Measurements from ENCODE around the gene CFL1.
A peak's percentile ranks its signal among the peaks of the same experiment; 100 is the strongest.
"Not testable (repeated sequence)": the region's sequence is repeated elsewhere in the genome, so short reads cannot be mapped to it uniquely, and the experiment has no call there.

CFL1 gene

GRCh38 chr11:65850217-65851082, 7.5 kb downstream of the CFL1 start:
- H3K36me3 ChIP-seq (ENCODE audit: control insufficient read depth in 1 of 2, insufficient read depth in 2 of 2, low read length in 2 of 2): peaks cover 32 to 47% of the 10 kb centered on the region in 2 donors
- H3K4me1 ChIP-seq (ENCODE audit: control insufficient read depth in 1 of 2, insufficient read depth in 2 of 2, low read length in 2 of 2): peaks cover 41 to 45% of the 10 kb centered on the region in 2 donors
- no peak overlapping the region for H3K27ac ChIP-seq (ENCODE audit: low read depth, low read length)
- H3K27me3 ChIP-seq (ENCODE audit: control insufficient read depth in 1 of 2, insufficient read depth in 2 of 2, low read length in 2 of 2): no peaks in the 10 kb centered on the region
- H3K9ac ChIP-seq (ENCODE audit: low read depth in 1 of 2, low read length in 2 of 2): no peak overlapping the region
- no peak overlapping the region for H3K4me3 ChIP-seq (ENCODE audit: low read depth in 1 of 2, low read length in 2 of 2)
- H3K9me3 ChIP-seq (ENCODE audit: control insufficient read depth in 1 of 2, low read length in 2 of 2): peaks cover 3 to 4% of the 10 kb centered on the region in 2 donors

- Histone ChIP-seq H3K9me3 (ENCODE audit: control insufficient read depth in 1 of 2, low read length in 2 of 2) (peaks cover 3 to 4% of the 10 kb centered on the region in 2 donors), H3K27ac (ENCODE audit: low read depth, low read length) (no peak overlapping the region), H3K4me1 (ENCODE audit: control insufficient read depth in 1 of 2, insufficient read depth in 2 of 2, low read length in 2 of 2) (peaks cover 34 to 39% of the 10 kb centered on the region in 2 donors)
These were observed 8.2 kb downstream of the CFL1 start for GRCh38 chr11:65849771-65850216.

DNA sequence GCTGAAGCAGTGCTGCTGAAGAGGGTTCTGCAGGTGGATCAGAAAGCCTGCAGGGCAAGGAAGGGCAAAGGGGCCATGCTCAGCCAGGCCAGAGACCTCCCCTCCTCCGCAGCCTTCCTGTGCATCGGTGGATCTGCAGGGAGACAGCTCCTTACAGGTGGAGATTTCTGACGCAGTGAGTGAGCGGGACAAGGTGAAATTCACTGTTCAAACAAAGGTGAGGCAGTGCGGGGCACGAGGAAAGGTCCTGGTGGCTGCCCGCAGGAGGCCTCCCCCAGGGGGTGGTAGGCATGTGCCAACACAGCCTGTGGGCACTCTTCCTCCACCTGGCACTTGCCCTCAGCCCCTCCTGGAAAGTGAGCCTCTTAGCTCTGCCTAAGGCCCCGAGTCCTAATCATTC, 8.6 kb downstream of the CFL1 start:
- Histone ChIP-seq H3K27me3 (ENCODE audit: control insufficient read depth in 1 of 2, insufficient read depth in 2 of 2, low read length in 2 of 2) (no peaks in the 10 kb centered on the region), H3K36me3 (ENCODE audit: control insufficient read depth in 1 of 2, insufficient read depth in 2 of 2, low read length in 2 of 2) (peaks cover 26 to 36% of the 10 kb centered on the region in 2 donors)

More at GRCh38 chr11:65849771-65850216, 8.2 kb downstream of the CFL1 start:
- H3K36me3 ChIP-seq (ENCODE audit: control insufficient read depth in 1 of 2, insufficient read depth in 2 of 2, low read length in 2 of 2): peaks cover 29 to 41% of the 10 kb centered on the region in 2 donors
- no peak overlapping the region for H3K9ac ChIP-seq (ENCODE audit: low read depth in 1 of 2, low read length in 2 of 2)
- H3K27me3 ChIP-seq (ENCODE audit: control insufficient read depth in 1 of 2, insufficient read depth in 2 of 2, low read length in 2 of 2): no peaks in the 10 kb centered on the region
- H3K4me3 ChIP-seq (ENCODE audit: low read depth in 1 of 2, low read length in 2 of 2): no peak overlapping the region

GRCh38 chr11:65848693-65849092, 9.3 kb downstream of the CFL1 start:
- H3K36me3 ChIP-seq (ENCODE audit: control insufficient read depth in 1 of 2, insufficient read depth in 2 of 2, low read length in 2 of 2): peaks cover 25 to 30% of the 10 kb centered on the region in 2 donors
- not testable (repeated sequence) for H3K27ac ChIP-seq (ENCODE audit: low read depth, low read length); H3K27me3 ChIP-seq (ENCODE audit: control insufficient read depth in 1 of 2, insufficient read depth in 2 of 2, low read length in 2 of 2); H3K9ac ChIP-seq (ENCODE audit: low read depth in 1 of 2, low read length in 2 of 2); H3K9me3 ChIP-seq (ENCODE audit: control insufficient read depth in 1 of 2, low read length in 2 of 2); H3K4me3 ChIP-seq (ENCODE audit: low read depth in 1 of 2, low read length in 2 of 2)
- H3K4me1 ChIP-seq (ENCODE audit: control insufficient read depth in 1 of 2, insufficient read depth in 2 of 2, low read length in 2 of 2): peaks cover 32 to 36% of the 10 kb centered on the region in 2 donors

More for the DNA sequence above, 8.6 kb downstream of the CFL1 start:
- Histone ChIP-seq H3K9me3 (ENCODE audit: control insufficient read depth in 1 of 2, low read length in 2 of 2) (peaks cover 3 to 4% of the 10 kb centered on the region in 2 donors), H3K4me3 (ENCODE audit: low read depth in 1 of 2, low read length in 2 of 2) (no peak overlapping the region), H3K9ac (ENCODE audit: low read depth in 1 of 2, low read length in 2 of 2) (no peak overlapping the region), H3K27ac (ENCODE audit: low read depth, low read length) (no peak overlapping the region), H3K4me1 (ENCODE audit: control insufficient read depth in 1 of 2, insufficient read depth in 2 of 2, low read length in 2 of 2) (peaks cover 30 to 34% of the 10 kb centered on the region in 2 donors)

GRCh38 chr11:65847746-65848145, 10.2 kb downstream of the CFL1 start:
- Histone ChIP-seq H3K9ac (ENCODE audit: low read depth in 1 of 2, low read length in 2 of 2) (no peak overlapping the region), H3K36me3 (ENCODE audit: control insufficient read depth in 1 of 2, insufficient read depth in 2 of 2, low read length in 2 of 2) (peaks cover 17 to 21% of the 10 kb centered on the region in 2 donors), H3K9me3 (ENCODE audit: control insufficient read depth in 1 of 2, low read length in 2 of 2) (peaks cover 3 to 4% of the 10 kb centered on the region in 2 donors), H3K27me3 (ENCODE audit: control insufficient read depth in 1 of 2, insufficient read depth in 2 of 2, low read length in 2 of 2) (no peaks in the 10 kb centered on the region), H3K27ac (ENCODE audit: low read depth, low read length) (no peak overlapping the region), H3K4me1 (ENCODE audit: control insufficient read depth in 1 of 2, insufficient read depth in 2 of 2, low read length in 2 of 2) (peaks cover 26 to 30% of the 10 kb centered on the region in 2 donors), H3K4me3 (ENCODE audit: low read depth in 1 of 2, low read length in 2 of 2) (no peak overlapping the region)

DNA sequence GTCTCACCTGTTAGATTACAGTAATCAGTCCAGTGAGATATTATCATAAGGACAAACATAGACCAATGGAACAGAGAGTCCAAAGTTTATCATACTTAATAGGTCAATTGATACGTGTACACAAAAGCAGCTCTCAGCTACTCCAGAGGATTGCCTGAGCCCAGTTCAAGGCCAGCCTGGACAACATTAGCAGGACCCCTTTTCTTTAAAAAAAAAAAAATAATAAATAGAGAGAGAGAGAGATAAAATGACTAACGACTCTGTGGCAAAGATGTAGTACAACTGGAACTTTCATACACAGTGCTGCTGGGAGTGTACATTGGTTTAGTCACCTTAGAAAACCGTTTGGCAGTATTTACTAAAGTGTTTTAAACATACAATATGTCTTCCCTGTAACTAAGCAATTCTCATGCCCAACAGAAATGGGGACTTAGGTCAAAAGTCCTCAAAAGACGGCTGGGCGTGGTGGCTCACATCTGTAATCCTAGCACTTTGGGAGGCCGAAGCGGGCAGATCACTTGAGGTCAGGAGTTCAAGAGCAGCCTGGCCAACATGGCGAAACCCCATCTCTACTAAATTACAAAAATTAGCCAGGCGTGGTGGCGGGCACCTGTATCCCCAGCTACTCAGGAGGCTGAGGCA, 13.6 kb downstream of the CFL1 start:
- no peak overlapping the region for H3K27ac ChIP-seq (ENCODE audit: low read depth, low read length)
- peaks cover 8 to 11% of the 10 kb centered on the region in 2 donors for H3K4me1 ChIP-seq (ENCODE audit: control insufficient read depth in 1 of 2, insufficient read depth in 2 of 2, low read length in 2 of 2)
- H3K36me3 ChIP-seq (ENCODE audit: control insufficient read depth in 1 of 2, insufficient read depth in 2 of 2, low read length in 2 of 2): no peaks in the 10 kb centered on the region

DNA sequence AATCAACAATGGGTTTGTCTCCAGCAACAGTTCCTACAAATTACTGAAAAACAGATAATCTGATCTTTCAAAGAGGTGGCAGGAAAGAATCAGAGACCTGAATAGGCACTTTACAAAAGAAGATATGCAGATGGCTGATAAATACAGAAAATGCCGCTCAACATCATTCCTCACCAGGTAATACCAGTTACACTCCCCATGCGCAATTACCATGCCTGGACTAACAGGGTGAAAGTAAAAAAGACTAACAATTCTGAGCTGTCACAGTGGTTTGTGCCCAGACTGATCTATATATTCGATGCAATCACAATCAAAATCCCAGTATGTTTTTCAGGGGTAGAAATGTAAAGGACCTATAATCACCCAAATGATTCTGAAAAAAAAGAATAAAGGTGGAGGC, 14.2 kb downstream of the CFL1 start:
- Histone ChIP-seq H3K9ac (ENCODE audit: low read depth in 1 of 2, low read length in 2 of 2) (no peak overlapping the region), H3K27ac (ENCODE audit: low read depth, low read length) (no peak overlapping the region), H3K27me3 (ENCODE audit: control insufficient read depth in 1 of 2, insufficient read depth in 2 of 2, low read length in 2 of 2) (no peaks in the 10 kb centered on the region), H3K4me3 (ENCODE audit: low read depth in 1 of 2, low read length in 2 of 2) (peak overlapping the region in 1 of 2 donors; percentile 34), H3K4me1 (ENCODE audit: control insufficient read depth in 1 of 2, insufficient read depth in 2 of 2, low read length in 2 of 2) (peaks cover 7 to 8% of the 10 kb centered on the region in 2 donors), H3K36me3 (ENCODE audit: control insufficient read depth in 1 of 2, insufficient read depth in 2 of 2, low read length in 2 of 2) (no peaks in the 10 kb centered on the region), H3K9me3 (ENCODE audit: control insufficient read depth in 1 of 2, low read length in 2 of 2) (no peaks in the 10 kb centered on the region)

More for the DNA sequence above, 13.6 kb downstream of the CFL1 start:
- no peak overlapping the region for H3K9ac ChIP-seq (ENCODE audit: low read depth in 1 of 2, low read length in 2 of 2)
- no peaks in the 10 kb centered on the region for H3K27me3 ChIP-seq (ENCODE audit: control insufficient read depth in 1 of 2, insufficient read depth in 2 of 2, low read length in 2 of 2)
- peak overlapping the region in 1 of 2 donors; percentile 34 for H3K4me3 ChIP-seq (ENCODE audit: low read depth in 1 of 2, low read length in 2 of 2)
- H3K9me3 ChIP-seq (ENCODE audit: control insufficient read depth in 1 of 2, low read length in 2 of 2): no peaks in the 10 kb centered on the region

- Histone ChIP-seq H3K27me3 (ENCODE audit: control insufficient read depth in 1 of 2, insufficient read depth in 2 of 2, low read length in 2 of 2) (no peaks in the 10 kb centered on the region), H3K9me3 (ENCODE audit: control insufficient read depth in 1 of 2, low read length in 2 of 2) (no peaks in the 10 kb centered on the region), H3K9ac (ENCODE audit: low read depth in 1 of 2, low read length in 2 of 2) (no peak overlapping the region), H3K4me3 (ENCODE audit: low read depth in 1 of 2, low read length in 2 of 2) (no peak overlapping the region), H3K4me1 (ENCODE audit: control insufficient read depth in 1 of 2, insufficient read depth in 2 of 2, low read length in 2 of 2) (peaks cover 7 to 8% of the 10 kb centered on the region in 2 donors), H3K27ac (ENCODE audit: low read depth, low read length) (no peak overlapping the region), H3K36me3 (ENCODE audit: control insufficient read depth in 1 of 2, insufficient read depth in 2 of 2, low read length in 2 of 2) (no peaks in the 10 kb centered on the region)
These were observed 15.8 kb downstream of the CFL1 start for GRCh38 chr11:65842144-65842543.

DNA sequence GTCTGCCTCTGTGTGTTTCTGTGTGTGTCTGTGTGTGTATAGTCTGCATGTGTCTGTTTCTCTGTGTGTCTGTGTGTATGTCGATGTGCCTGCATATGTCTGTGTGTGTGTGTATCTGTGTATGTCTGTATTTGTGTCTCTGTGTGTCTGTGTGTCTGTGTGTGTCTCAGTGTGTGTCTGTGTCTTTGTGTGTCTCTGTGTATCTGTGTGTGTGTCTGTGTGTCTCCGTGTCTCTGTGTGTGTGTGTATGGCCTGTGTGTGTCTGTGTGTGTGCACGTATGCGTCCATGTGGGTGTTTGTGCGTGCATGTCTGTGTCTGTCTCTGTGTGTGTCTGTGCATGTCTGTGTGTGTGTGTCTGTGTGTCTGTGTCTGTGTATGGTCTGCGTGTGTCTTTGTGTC, 23.8 kb downstream of the CFL1 start:
- Histone ChIP-seq H3K4me3 (ENCODE audit: low read depth in 1 of 2, low read length in 2 of 2) (peak overlapping the region; percentile 79 to 88), H3K36me3 (ENCODE audit: control insufficient read depth in 1 of 2, insufficient read depth in 2 of 2, low read length in 2 of 2) (no peaks in the 10 kb centered on the region), H3K9ac (ENCODE audit: low read depth in 1 of 2, low read length in 2 of 2) (peak overlapping the region; percentile 22 to 69), H3K27me3 (ENCODE audit: control insufficient read depth in 1 of 2, insufficient read depth in 2 of 2, low read length in 2 of 2) (no peaks in the 10 kb centered on the region), H3K9me3 (ENCODE audit: control insufficient read depth in 1 of 2, low read length in 2 of 2) (no peaks in the 10 kb centered on the region), H3K4me1 (ENCODE audit: control insufficient read depth in 1 of 2, insufficient read depth in 2 of 2, low read length in 2 of 2) (peaks cover 10 to 19% of the 10 kb centered on the region in 2 donors), H3K27ac (ENCODE audit: low read depth, low read length) (no peak overlapping the region)
